A673 (cell line): ENCODE measurements around the gene SPP1. TPM values are rescaled to one million over a fixed set of nuclear protein-coding genes. Genes with fewer than 3 reads are reported as not detected.
"Not testable (repeated sequence)": the region's sequence is repeated elsewhere in the genome, so short reads cannot be mapped to it uniquely, and the experiment has no call there.

Source experiments
- BruUV-seq: library from RNA; stranded (reverse); fragments of 400-500 nt; replicated peaks from 2 replicates; lab custom pipeline; 2021; lab: Mats Ljungman, UMichigan
- CTCF ChIA-PET: fragments of 300-600 bp; sonication (Branson Sonifier 250); formaldehyde crosslinking; loops from one replicate; lab custom pipeline; 2022; ENCODE audit warnings: antibody characterized with exemption; lab: Charles Lee
- POLR2A ChIA-PET: fragments of 300-600 bp; sonication (Branson Sonifier 250); formaldehyde crosslinking; loops from one replicate; lab custom pipeline; 2022; ENCODE audit warnings: antibody characterized with exemption; ENCODE audit not compliant: low non-redundant PET; lab: Charles Lee
- DNase-seq: peaks from one replicate; pipeline ENCODE4 v3.0.0-alpha.2; 2015; ENCODE audit warnings: low spot score
- H3K27ac ChIP-seq: fragments of 200-600 bp; sonication (generic); 2 replicates; pipeline ENCODE4 v1.5.1; 2016; ENCODE audit warnings: mixed run types, low read depth, mild to moderate bottlenecking, mixed read lengths, antibody characterized with exemption, low read length; ENCODE audit not compliant: poor library complexity, severe bottlenecking
- H3K27me3 ChIP-seq: fragments of 200-600 bp; sonication (generic); replicated peaks from 2 replicates; pipeline ENCODE4 v1.6.1; 2017; ENCODE audit warnings: mixed run types, low read depth, mild to moderate bottlenecking, mixed read lengths, antibody characterized with exemption, low read length; ENCODE audit not compliant: insufficient read depth, poor library complexity
- H3K36me3 ChIP-seq: fragments of 200-600 bp; sonication (generic); 2 replicates; pipeline ENCODE4 v1.6.1; 2016; ENCODE audit warnings: mixed run types, mild to moderate bottlenecking, mixed read lengths, antibody characterized with exemption, low read length; ENCODE audit not compliant: insufficient read depth, poor library complexity, severe bottlenecking
- H3K4me1 ChIP-seq: fragments of 200-600 bp; sonication (generic); 2 replicates; pipeline ENCODE4 v1.6.1; 2017; ENCODE audit warnings: mixed run types, mild to moderate bottlenecking, mixed read lengths, antibody characterized with exemption, low read length; ENCODE audit not compliant: insufficient read depth, poor library complexity, severe bottlenecking
- H3K4me3 ChIP-seq: fragments of 200-600 bp; sonication (generic); 2 replicates; pipeline ENCODE4 v1.5.1; 2016; ENCODE audit warnings: low read depth, mixed run types, mild to moderate bottlenecking, mixed read lengths, low read length; ENCODE audit not compliant: poor library complexity, severe bottlenecking
- H3K9me3 ChIP-seq: fragments of 200-600 bp; sonication (generic); 2 replicates; pipeline ENCODE4 v1.6.1; 2016; ENCODE audit warnings: mixed run types, low read depth, mild to moderate bottlenecking, mixed read lengths, antibody characterized with exemption, low read length; ENCODE audit not compliant: poor library complexity, severe bottlenecking
- EZH2 ChIP-seq: fragments of 200-600 bp; sonication (generic); IDR thresholded peaks from 2 replicates; pipeline ENCODE4 v1.6.1; 2017; ENCODE audit warnings: borderline replicate concordance, low read depth, mild to moderate bottlenecking, mixed read lengths, antibody characterized with exemption, low read length; ENCODE audit not compliant: poor library complexity, severe bottlenecking
- intact Hi-C: fragments of 100-400 bp; cut with micrococcal nuclease; formaldehyde crosslinking; loops from one replicate; pipeline ENCODE4 v1.10.0; 2022; ENCODE audit not compliant: unreplicated experiment
- total RNA-seq: library from RNA; stranded (reverse); gene quantifications from 2 replicates; pipeline ENCODE4 v1.2.3, GENCODE V29; 2021
- TF ChIP-seq, protein P1 (sequence below): fragments of 300-800, 200-600 bp; sonication (generic); conservative IDR thresholded peaks from 2 replicates; pipeline ENCODE4 v1.5.1; 2017; ENCODE audit warnings: low read depth, mild to moderate bottlenecking, antibody characterized with exemption, low read length, moderate library complexity, mixed read lengths

Gene SPP1
- total RNA-seq, 1 experiment from 2014 or later, result 0.99 TPM

- intact Hi-C loops, result no loop called here
- TF ChIP-seq, protein P1, sequence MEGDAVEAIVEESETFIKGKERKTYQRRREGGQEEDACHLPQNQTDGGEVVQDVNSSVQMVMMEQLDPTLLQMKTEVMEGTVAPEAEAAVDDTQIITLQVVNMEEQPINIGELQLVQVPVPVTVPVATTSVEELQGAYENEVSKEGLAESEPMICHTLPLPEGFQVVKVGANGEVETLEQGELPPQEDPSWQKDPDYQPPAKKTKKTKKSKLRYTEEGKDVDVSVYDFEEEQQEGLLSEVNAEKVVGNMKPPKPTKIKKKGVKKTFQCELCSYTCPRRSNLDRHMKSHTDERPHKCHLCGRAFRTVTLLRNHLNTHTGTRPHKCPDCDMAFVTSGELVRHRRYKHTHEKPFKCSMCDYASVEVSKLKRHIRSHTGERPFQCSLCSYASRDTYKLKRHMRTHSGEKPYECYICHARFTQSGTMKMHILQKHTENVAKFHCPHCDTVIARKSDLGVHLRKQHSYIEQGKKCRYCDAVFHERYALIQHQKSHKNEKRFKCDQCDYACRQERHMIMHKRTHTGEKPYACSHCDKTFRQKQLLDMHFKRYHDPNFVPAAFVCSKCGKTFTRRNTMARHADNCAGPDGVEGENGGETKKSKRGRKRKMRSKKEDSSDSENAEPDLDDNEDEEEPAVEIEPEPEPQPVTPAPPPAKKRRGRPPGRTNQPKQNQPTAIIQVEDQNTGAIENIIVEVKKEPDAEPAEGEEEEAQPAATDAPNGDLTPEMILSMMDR, result no peak
- TF ChIP-seq EZH2, result no peak
- BruUV-seq, result no TSS peak
- Histone ChIP-seq H3K4me1 (peaks cover 5% of the 10 kb centered on the region), H3K27ac (no peak overlapping the region), H3K4me3 (no peak overlapping the region), H3K36me3 (peaks cover 3% of the 10 kb centered on the region), H3K27me3 (no peaks in the 10 kb centered on the region), H3K9me3 (no peaks in the 10 kb centered on the region)
- POLR2A ChIA-PET, result no interaction called here
- CTCF ChIA-PET, result no interaction called here
- DNase-seq, result no peak
Measured at GRCh38 chr4:88022289-88022688, 46.8 kb downstream of the SPP1 start.

- H3K4me3 ChIP-seq, H3K36me3 ChIP-seq, H3K27me3 ChIP-seq, DNase-seq, BruUV-seq, H3K4me1 ChIP-seq, H3K9me3 ChIP-seq, CTCF ChIA-PET, intact Hi-C loops, POLR2A ChIA-PET, H3K27ac ChIP-seq: not testable (repeated sequence)
Measured at GRCh38 chr4:88025868-88026661, 50.6 kb downstream of the SPP1 start.

GRCh38 chr4:88027611-88028608, 52.4 kb downstream of the SPP1 start:
- POLR2A ChIA-PET, result interaction anchor here (0.6 kb wide), 1 partner anchor 1343 kb away, joined by 4 read pairs; no protein-coding TSS in a partner anchor
- H3K4me3 ChIP-seq, result no peak overlapping the region
- H3K36me3 ChIP-seq, result peaks cover 3% of the 10 kb centered on the region
- no peaks in the 10 kb centered on the region for H3K9me3 ChIP-seq
- H3K4me1 ChIP-seq, result no peaks in the 10 kb centered on the region
- BruUV-seq, result no TSS peak
- no peaks in the 10 kb centered on the region for H3K27me3 ChIP-seq
- intact Hi-C loops, result no loop called here
- no peak overlapping the region for H3K27ac ChIP-seq
- CTCF ChIA-PET, result no interaction called here
- TF ChIP-seq EZH2, result no peak
- TF ChIP-seq, protein P1, result no peak
- peak; percentile 3 for DNase-seq
